ENCODE results near the gene OCA2. TPM values are rescaled to one million over a fixed set of nuclear protein-coding genes. Genes with fewer than 3 reads are reported as not detected.

The OCA2 gene
- total RNA-seq, 2 experiments from 2014 or later, result not detected

DNA sequence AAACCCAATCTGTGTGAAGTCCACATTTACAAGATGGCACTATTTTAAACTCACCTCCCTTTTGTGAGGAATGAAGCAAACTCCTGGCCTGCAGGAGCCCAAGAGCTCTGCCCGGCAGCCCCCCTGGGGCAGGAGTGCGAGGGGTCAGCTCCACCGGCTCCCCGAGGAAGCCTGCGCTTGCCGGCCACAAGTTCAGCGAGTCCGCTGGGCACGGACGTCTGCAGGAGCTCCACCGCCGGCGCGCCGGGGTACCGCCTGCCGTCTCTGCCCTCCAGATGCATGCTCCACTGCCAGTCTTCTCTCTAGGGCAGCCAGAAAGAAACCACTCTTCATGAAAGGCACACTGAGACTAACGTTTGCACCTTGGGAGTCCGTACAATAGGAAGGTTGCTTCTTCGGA is 17.5 kb downstream of the OCA2 start:
- no peaks in the 10 kb centered on the region for H3K4me1 ChIP-seq (ENCODE audit: insufficient read depth, low read length, poor library complexity, severe bottlenecking)
- DNase-seq (ENCODE audit: low spot score), result no peak
- H4K20me1 ChIP-seq (ENCODE audit: insufficient read depth, low read length), result no peaks in the 10 kb centered on the region
- no peak for TF ChIP-seq EZH2phosphoT487 (IDR thresholded peaks at IDR 0.05; ENCODE audit: borderline replicate concordance, low read depth, low read length)
- TF ChIP-seq, protein P1, sequence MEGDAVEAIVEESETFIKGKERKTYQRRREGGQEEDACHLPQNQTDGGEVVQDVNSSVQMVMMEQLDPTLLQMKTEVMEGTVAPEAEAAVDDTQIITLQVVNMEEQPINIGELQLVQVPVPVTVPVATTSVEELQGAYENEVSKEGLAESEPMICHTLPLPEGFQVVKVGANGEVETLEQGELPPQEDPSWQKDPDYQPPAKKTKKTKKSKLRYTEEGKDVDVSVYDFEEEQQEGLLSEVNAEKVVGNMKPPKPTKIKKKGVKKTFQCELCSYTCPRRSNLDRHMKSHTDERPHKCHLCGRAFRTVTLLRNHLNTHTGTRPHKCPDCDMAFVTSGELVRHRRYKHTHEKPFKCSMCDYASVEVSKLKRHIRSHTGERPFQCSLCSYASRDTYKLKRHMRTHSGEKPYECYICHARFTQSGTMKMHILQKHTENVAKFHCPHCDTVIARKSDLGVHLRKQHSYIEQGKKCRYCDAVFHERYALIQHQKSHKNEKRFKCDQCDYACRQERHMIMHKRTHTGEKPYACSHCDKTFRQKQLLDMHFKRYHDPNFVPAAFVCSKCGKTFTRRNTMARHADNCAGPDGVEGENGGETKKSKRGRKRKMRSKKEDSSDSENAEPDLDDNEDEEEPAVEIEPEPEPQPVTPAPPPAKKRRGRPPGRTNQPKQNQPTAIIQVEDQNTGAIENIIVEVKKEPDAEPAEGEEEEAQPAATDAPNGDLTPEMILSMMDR (conservative IDR thresholded peaks at IDR 0.05; ENCODE audit: low read length), result no peak
- H3K36me3 ChIP-seq (ENCODE audit: insufficient read depth, low read length), result no peaks in the 10 kb centered on the region
- CTCF ChIA-PET (ENCODE audit: unreplicated experiment), result no interaction called here
- H3K9me3 ChIP-seq (ENCODE audit: low read length), result no peaks in the 10 kb centered on the region
- no peak overlapping the region for H3K27ac ChIP-seq (ENCODE audit: low read depth, low read length, poor library complexity, severe bottlenecking)
- POLR2A ChIA-PET, result no interaction called here
- intact Hi-C loops (cut with micrococcal nuclease; ENCODE audit: unreplicated experiment), result no loop called here
- H3K79me2 ChIP-seq (ENCODE audit: insufficient read depth, low read depth, low read length), result no peaks in the 10 kb centered on the region
- H3K4me3 ChIP-seq (ENCODE audit: low read depth, low read length, poor library complexity, severe bottlenecking), result no peak overlapping the region
- H3K4me2 ChIP-seq (ENCODE audit: low read length), result no peak overlapping the region
- H3K9me2 ChIP-seq (ENCODE audit: insufficient read depth, low read length), result no peaks in the 10 kb centered on the region
- H2AFZ ChIP-seq (ENCODE audit: low read length), result no peak overlapping the region
- no TSS peak for BruUV-seq (replicated peaks)

DNA sequence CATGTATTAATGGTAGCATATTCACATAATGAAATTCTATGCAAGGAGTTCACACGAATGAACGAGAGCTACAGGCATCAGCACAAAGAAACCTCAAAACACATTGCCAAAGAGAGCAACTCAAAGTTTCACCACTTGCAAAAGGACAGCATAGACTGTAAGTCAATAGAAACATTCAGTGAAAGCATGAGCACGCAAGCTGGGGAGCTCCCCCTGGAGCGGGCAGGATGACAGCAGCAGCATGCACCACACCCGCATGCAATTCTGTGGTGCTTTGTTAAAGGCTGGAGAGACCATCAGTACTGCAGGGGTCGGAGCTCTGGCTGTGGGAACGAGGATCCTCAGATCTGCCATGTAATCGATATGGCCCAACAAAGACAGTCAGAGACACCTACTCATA is 18.7 kb downstream of the OCA2 start:
- Histone ChIP-seq H3K4me1 (ENCODE audit: insufficient read depth, low read length, poor library complexity, severe bottlenecking) (no peaks in the 10 kb centered on the region), H3K79me2 (ENCODE audit: insufficient read depth, low read depth, low read length) (no peaks in the 10 kb centered on the region), H2AFZ (ENCODE audit: low read length) (no peak overlapping the region), H3K27ac (ENCODE audit: low read depth, low read length, poor library complexity, severe bottlenecking) (no peak overlapping the region), H3K4me3 (ENCODE audit: low read depth, low read length, poor library complexity, severe bottlenecking) (no peak overlapping the region), H3K9me3 (ENCODE audit: low read length) (no peaks in the 10 kb centered on the region), H3K4me2 (ENCODE audit: low read length) (no peak overlapping the region), H4K20me1 (ENCODE audit: insufficient read depth, low read length) (no peaks in the 10 kb centered on the region), H3K36me3 (ENCODE audit: insufficient read depth, low read length) (no peaks in the 10 kb centered on the region), H3K9me2 (ENCODE audit: insufficient read depth, low read length) (no peaks in the 10 kb centered on the region)
- ChIA-PET POLR2A (no interaction called here), CTCF (ENCODE audit: unreplicated experiment) (no interaction called here)
- intact Hi-C loops (cut with micrococcal nuclease; ENCODE audit: unreplicated experiment), result no loop called here
- no peak for TF ChIP-seq EZH2phosphoT487 (IDR thresholded peaks at IDR 0.05; ENCODE audit: borderline replicate concordance, low read depth, low read length)
- TF ChIP-seq, protein P1 (conservative IDR thresholded peaks at IDR 0.05; ENCODE audit: low read length), result no peak
- no TSS peak for BruUV-seq (replicated peaks)
- no peak for DNase-seq (ENCODE audit: low spot score)

DNA sequence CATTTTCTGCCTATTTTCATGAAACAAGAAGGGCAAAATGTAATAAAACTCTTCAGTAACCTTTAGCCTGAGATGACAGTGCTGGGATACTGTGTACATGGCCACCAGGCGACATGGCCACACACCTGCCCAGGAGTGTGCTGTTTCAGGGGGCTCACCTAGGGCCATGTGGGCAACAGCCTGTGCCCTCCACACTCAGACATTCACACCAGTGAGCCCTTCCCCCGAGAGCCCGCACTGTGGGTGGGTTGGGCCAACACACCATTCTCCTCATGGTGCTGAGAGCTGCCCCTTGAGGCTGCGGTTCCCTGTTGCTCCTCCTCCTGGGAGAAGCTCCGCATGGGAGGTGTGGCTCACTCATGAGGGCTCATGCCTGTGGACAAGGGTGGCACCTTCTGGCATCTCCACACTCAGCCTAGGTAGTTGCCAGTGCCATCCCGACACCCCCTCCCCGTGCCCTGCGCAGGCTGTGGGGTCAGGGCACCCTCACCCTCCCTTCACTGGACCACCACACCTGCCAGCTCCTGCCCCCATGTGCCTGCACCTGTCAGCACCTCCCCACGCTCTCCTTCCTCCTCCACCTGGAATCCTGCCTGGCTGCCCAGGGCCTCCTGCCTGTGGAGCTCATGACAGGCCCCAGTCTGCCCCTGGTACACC is 19.7 kb downstream of the OCA2 start:
- Histone ChIP-seq H3K4me1 (ENCODE audit: insufficient read depth, low read length, poor library complexity, severe bottlenecking) (no peaks in the 10 kb centered on the region), H3K9me2 (ENCODE audit: insufficient read depth, low read length) (no peaks in the 10 kb centered on the region), H3K9me3 (ENCODE audit: low read length) (no peaks in the 10 kb centered on the region), H3K79me2 (ENCODE audit: insufficient read depth, low read depth, low read length) (no peaks in the 10 kb centered on the region), H3K4me3 (ENCODE audit: low read depth, low read length, poor library complexity, severe bottlenecking) (no peak overlapping the region), H3K36me3 (ENCODE audit: insufficient read depth, low read length) (no peaks in the 10 kb centered on the region), H4K20me1 (ENCODE audit: insufficient read depth, low read length) (no peaks in the 10 kb centered on the region), H3K27ac (ENCODE audit: low read depth, low read length, poor library complexity, severe bottlenecking) (no peak overlapping the region), H3K4me2 (ENCODE audit: low read length) (no peak overlapping the region), H2AFZ (ENCODE audit: low read length) (no peak overlapping the region)
- DNase-seq (ENCODE audit: low spot score), result no peak
- intact Hi-C loops (cut with micrococcal nuclease; ENCODE audit: unreplicated experiment), result no loop called here
- CTCF ChIA-PET (ENCODE audit: unreplicated experiment), result no interaction called here
- TF ChIP-seq, protein P1 (conservative IDR thresholded peaks at IDR 0.05; ENCODE audit: low read length), result no peak
- no peak for TF ChIP-seq EZH2phosphoT487 (IDR thresholded peaks at IDR 0.05; ENCODE audit: borderline replicate concordance, low read depth, low read length)
- POLR2A ChIA-PET, result interaction anchor here (0.5 kb wide), 1 partner anchor 284 kb away, joined by 3 read pairs; no protein-coding TSS in a partner anchor
- no TSS peak for BruUV-seq (replicated peaks)
